ENCODE data around the gene C3orf20. TPM values are rescaled to one million over a fixed set of nuclear protein-coding genes. Genes with fewer than 3 reads are reported as not detected.

C3orf20 gene
- total RNA-seq, 1 donor from 2014 or later: 0.24 TPM

DNA sequence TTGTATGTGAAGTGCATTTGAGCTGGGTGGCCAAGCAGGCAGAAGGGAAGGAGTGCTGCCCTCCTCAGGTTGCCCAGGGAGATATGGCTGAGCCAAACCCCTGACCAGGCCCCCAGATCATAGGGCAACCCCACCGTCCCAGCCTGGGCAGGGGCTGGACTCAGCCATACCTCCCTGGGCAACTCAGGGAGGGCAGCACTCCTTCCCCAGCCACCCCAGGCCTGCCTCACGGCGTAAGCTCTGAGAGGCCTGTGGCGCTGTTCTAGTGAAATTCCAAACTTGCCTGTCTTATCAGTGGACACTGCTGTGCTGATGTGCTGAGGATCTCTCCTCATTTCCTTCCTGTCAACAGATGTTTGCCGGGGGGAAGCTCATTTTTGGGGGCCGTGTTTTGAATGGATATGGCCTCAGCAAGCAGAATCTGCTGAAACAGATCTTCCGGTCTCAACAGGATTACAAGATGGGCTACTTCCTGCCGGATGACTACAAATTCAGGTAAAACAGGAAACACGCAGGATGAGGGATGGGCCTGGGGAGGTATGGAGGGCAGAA, 86.3 kb downstream of the C3orf20 start:
- no peak for ATAC-seq

- ATAC-seq: no peak
Measured at GRCh38 chr3:14761866-14762265, 86.9 kb downstream of the C3orf20 start.

DNA sequence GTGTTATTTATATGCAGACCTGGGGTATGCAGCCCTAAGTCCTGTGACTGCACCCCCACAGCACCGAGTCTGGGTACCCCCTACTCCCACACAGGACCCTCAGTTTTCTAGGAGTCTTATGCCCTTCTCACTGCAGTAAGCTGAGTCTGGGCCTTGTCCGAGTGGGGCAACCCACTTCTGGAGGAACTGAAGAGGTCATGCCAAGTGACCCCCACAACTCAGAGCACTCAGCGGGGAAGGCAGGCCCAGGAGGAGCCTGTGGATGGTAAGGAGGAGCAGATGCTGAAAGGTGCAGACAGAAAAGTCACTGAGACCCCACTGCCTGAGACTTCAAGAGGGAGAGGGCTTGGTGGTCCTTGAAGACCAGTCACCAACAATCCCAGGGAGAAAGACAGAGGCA, 87.8 kb downstream of the C3orf20 start:
- no peak for ATAC-seq

DNA sequence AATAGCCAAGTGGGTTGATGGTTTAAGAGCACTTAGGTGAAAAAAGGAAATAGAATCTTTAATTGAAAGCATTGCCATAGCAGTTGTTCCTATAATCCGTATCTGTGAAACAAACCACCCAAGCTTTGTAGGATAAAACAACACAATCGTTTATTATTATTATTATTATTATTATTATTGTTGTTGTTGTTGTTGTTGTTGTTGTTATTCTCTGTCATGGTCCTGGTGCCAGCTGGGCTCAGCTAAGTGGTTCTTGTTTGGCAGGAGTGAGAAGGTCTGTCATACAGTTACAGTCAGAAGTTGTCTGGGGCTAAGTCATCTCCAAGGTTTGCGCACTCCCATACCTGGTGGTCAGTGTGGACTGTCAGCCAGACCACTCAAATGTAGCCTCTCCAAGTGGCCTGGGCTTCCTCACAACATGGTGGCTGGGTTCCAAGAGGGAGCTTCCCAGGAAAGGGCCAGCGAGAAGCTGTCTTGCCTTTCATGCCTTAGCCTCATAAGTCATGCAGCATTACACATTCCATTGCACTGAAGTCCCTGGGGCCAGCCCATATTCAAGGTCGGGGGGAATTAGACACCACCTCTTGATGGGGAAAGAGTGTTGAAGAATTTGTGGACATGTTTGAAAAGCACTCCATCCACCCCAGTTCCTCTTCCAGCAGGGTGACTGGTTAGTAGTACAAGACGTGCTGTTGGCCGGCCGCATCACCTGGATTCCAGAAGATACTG, 89.6 kb downstream of the C3orf20 start:
- ATAC-seq: no peak

DNA sequence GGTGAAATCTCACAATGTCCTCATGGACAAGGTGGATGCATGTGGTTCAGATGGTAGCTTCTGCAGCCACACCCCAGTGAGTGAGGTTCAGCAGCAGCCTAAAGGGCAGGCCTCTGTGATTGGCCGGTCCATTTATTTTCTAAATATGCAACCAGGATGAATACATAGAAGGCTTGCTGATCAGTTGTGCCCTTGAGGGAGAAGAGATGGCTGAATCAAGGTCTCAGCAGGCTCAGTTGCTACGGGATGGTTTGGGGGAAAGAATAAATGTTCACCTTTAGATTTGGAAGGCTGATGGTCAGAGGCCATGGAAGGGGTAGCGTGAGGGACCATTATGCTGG, 90.1 kb downstream of the C3orf20 start:
- no peak for ATAC-seq

GRCh38 chr3:14765576-14766427, 90.9 kb downstream of the C3orf20 start:
- no peak for ATAC-seq

GRCh38 chr3:14766428-14767244, 91.7 kb downstream of the C3orf20 start:
- no peak for ATAC-seq

DNA sequence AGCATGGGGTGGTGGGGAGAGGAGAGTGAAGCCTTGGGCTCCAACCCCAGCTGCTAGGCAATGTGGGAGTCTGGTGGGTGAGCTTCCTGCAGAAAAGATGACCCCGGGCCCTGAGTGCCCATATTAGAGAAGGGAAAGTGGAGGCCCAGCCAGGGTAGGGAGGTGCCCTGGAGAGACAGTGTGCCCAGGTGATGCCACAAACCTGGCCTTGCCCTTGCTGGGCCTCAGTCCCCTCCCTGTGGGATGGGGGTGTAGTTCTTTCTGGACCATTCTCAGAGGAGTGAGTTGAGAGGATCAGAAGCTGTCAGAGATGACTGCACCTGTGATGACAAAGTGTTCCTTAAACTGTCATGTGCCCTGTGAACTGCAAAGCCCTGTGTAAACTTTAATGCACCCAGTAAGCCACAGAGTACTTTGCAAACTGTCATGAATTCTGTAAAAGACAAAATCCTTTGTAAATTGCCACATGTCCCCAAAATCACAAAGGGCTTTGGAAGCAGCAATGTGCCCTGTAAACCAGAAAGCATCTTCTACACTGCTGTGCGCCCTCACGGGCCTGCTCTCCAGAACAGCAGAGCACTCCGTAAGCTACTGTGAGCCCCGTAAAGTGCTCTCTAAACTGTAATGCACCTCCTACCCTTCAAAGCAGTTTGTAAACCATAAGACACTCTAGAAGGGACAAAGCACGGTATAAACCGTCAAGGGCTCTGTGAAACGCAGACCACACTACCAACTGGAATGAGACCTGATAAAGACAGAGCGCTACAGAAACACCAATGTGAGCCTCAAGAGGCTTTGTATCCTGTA, 92.5 kb downstream of the C3orf20 start:
- no peak for ATAC-seq

GRCh38 chr3:14768182-14768790, 93.3 kb downstream of the C3orf20 start:
- no peak for ATAC-seq

DNA sequence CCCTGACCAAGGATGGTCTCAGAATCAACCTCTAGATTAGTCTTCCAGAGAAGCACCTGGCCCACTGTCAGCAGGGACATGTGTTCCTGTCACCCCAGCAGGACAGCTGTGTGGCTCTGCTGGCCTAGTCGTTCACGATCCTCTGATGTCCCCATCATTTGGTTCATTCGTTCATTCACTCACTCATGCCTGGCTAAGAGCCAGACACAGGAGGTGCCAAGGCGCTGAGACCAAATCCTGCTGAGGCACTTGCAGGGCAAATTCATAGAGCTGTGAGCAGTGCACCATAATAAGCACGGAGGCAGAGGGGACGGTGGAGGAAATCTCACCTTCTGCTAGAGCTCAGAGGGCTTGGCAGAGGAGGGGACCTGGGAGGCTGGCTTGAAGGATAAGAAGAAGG, 93.9 kb downstream of the C3orf20 start:
- ATAC-seq: no peak

GRCh38 chr3:14769544-14770325, 94.8 kb downstream of the C3orf20 start:
- ATAC-seq: no peak

DNA sequence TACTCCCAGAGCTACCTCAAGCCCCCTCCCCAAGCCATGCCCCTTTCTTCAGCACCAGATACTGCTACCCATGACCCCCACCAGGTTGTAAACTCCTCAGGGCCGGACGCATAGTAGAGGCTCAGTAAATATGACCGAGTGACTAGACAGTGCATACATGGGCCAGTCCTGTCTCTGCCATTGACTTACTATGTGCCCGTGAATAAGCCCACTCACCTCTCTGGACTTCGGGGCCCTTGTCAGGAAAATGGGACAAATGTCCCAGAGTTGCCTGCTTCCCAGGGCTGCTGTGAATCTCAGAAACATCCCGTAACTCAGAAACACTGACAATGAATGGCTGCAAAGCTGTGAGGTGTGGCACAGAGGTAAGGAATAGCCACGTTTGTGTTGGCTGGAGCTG, 95.7 kb downstream of the C3orf20 start:
- ATAC-seq: no peak

DNA sequence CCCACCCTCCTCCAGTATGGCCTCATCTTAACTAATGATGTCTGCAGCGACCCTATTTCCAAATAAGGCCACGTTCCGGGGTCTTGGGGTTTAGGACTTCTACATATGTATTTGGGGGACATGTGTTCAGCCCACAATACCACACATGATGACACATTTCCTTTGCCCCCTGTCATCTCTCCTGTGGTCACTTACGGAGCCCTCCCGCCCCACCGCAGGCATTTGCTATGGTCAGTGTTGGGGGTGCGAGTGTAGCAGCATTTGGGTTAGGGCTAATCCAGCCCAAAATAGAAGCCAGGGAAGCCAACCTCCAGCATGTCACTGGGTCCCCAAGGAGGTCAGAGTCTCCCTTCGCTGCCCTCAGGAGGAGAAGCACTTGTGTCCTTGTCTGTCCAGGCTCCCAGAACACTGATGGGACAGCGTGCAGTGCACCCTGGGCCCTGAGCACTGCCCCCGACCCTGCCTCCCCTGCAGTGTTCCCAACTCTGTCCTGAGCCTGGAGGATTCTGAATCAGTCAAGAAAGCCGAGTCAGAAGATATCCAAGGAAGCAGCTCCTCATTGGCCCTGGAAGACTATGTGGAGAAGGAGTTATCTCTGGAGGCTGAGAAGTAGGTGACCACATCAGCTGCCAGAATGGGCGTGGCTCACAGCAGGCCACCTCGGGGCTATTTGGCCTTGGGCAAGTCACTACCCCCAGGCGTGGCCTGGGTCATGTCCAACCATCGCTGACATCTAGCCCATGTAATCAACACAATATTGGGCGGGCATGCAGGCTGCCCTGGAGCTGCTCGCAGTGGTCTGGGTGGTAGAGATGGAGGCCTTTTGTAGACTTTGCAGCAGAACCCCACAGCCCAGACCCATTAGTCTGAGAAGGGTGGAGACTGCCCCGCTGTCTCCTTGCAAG, 96.9 kb downstream of the C3orf20 start:
- ATAC-seq: no peak

DNA sequence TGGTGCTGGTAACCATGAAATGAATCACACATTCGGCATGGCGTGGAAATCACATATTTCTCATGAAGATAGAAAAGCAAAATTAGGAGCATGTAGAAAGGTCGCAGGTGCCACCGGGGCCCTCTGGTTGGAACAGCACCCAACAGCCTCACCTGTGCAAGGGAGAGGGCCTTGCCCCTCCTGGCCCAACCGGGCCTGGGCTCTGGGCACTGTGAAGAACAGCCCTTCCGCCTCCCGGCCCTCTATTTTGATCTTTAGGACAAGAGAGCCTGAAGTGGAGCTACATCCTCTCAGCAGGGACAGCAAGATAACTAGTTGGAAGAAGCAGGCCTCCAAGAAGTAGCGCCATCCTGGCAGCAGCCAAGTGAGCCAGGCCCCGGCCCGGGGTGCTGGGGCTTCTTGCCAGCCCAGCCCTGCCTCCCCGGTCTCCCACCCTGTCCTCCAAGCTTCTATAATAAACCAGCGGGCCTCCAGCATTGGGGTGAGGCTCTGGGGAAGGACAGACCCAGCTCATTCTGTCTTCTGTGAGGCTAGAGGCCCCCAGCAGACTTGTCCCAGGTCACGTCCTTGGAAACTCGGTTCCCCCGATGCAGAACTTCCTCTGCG, 97.7 kb downstream of the C3orf20 start:
- ATAC-seq: no peak

DNA sequence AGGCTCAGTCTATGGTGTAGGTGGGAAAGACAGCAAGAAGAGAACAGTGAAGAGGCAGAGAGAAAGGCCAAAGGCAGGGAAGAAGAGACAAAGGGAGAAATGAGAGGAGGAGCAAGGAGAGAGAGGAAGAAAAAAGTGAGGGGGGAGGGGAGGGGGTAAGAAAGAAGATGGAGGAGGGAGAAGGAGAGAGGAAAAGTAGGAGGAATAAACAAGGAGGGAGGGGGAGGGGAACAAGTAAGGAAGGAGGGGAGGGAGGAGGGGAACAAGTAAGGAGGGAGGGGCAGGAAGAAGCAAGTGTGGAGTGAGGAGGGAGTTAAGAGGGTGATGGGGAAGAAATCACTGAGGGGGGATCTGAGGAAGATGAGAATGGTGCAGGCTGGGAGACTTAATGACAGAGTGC, 98.3 kb downstream of the C3orf20 start:
- no peak for ATAC-seq

DNA sequence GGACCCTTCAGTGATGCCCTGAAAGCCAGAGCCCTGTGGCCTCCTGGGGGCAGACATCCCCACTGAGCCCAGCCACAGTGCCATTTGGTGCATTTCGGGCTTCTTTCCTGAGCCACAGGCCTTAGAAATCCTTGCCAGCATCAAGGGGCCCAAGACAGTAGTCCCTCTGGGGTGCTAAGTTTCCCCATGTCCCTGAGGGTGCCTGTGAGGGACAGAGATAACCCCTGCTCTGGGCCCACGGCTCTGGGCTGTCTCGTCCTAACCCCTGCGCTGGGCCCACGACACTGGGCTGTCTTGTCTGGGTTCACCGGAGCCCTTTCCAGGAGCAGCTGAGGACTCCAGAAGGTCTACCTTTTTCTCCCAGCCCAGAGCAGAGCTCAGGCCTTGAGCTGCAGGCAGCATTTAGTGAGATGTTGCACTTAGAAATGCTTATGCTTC, 98.8 kb downstream of the C3orf20 start:
- no peak for ATAC-seq

GRCh38 chr3:14774431-14774830, 99.5 kb downstream of the C3orf20 start:
- no peak for ATAC-seq

GRCh38 chr3:14775011-14775410, 100.1 kb downstream of the C3orf20 start:
- no peak for ATAC-seq

GRCh38 chr3:14775563-14775962, 100.6 kb downstream of the C3orf20 start:
- ATAC-seq: no peak

Measured in esophagus mucosa (tissue), 1 donor.